SK-N-SH (cell line): Measurements from ENCODE around the gene RAB25. TPM values are rescaled to one million over a fixed set of nuclear protein-coding genes. Genes with fewer than 3 reads are reported as not detected.

Source experiments
- CTCF ChIA-PET: fragments of 300-600, 350-600 bp; formaldehyde crosslinking; extraction: SDS; loops from one replicate; lab custom pipeline; 2021; lab: Yijun Ruan, JAX
- POLR2A ChIA-PET: fragments of 350-600 bp; sonication (Branson Sonifier 250); formaldehyde crosslinking; extraction: SDS; loops from one replicate; lab custom pipeline; 2020; ENCODE audit warnings: antibody characterized with exemption, inconsistent platforms; lab: Yijun Ruan, JAX
- DNase-seq: peaks from one replicate; pipeline ENCODE4 v3.0.0; 2012
- H2AFZ ChIP-seq: fragments of 200-600 bp; sonication (generic); 2 replicates; pipeline ENCODE4 v1.8.1; 2016; ENCODE audit warnings: antibody characterized with exemption, mild to moderate bottlenecking, low read depth
- H3F3A ChIP-seq: fragments of 200-600 bp; sonication (generic); replicated peaks from 2 replicates; pipeline ENCODE3; 2016; ENCODE audit warnings: antibody characterized with exemption, mild to moderate bottlenecking; ENCODE audit not compliant: insufficient read depth
- H3K27ac ChIP-seq, 2 experiments: fragments of 200-500 bp in 1 of 2; fragments of 200-600 bp in 1 of 2; sonication (Bioruptor generic) in 1 of 2; sonication (generic), shearing (Covaris generic) in 1 of 2; 2 replicates each; pipeline versions ENCODE4 v1.5.1 to v1.6.1; 2014 to 2016; ENCODE audit warnings: low read depth in 2 of 2, inconsistent platforms in 1 of 2, low read length in 1 of 2, mild to moderate bottlenecking in 1 of 2, mixed read lengths in 1 of 2
- H3K27me3 ChIP-seq: fragments of 200-600 bp; sonication (generic), shearing (Covaris generic); 2 replicates; pipeline ENCODE4 v1.6.1; 2016; ENCODE audit warnings: mixed run types; ENCODE audit not compliant: insufficient read depth
- H3K36me3 ChIP-seq, 2 experiments: fragments of 200-500 bp in 1 of 2; fragments of 200-600 bp in 1 of 2; sonication (Bioruptor generic) in 1 of 2; sonication (generic) in 1 of 2; replicated peaks in 1 of 2; 2 replicates each; pipeline versions ENCODE3 to v1.5.1; 2014 to 2016; ENCODE audit warnings: low read length in 1 of 2, mild to moderate bottlenecking in 1 of 2; ENCODE audit not compliant: insufficient read depth in 2 of 2, control insufficient read depth in 1 of 2
- H3K4me1 ChIP-seq, 2 experiments: fragments of 200-500 bp in 1 of 2; fragments of 200-600 bp in 1 of 2; sonication (Bioruptor generic) in 1 of 2; sonication (generic), shearing (Covaris generic) in 1 of 2; 2 replicates each; pipeline versions ENCODE4 v1.5.1 to v1.6.1; 2014 to 2016; ENCODE audit warnings: low read depth in 1 of 2, low read length in 1 of 2, mixed run types in 1 of 2; ENCODE audit not compliant: insufficient read depth in 2 of 2, control insufficient read depth in 1 of 2
- H3K4me2 ChIP-seq: fragments of 200-600 bp; sonication (generic), shearing (Covaris generic); 2 replicates; pipeline ENCODE4 v1.6.1; 2017; ENCODE audit warnings: mixed run types
- H3K4me3 ChIP-seq, 2 experiments: fragments of 200-500 bp in 1 of 2; fragments of 200-600 bp in 1 of 2; sonication (Bioruptor generic) in 1 of 2; sonication (generic), shearing (Covaris generic) in 1 of 2; 2 replicates each; pipeline versions ENCODE4 v1.5.1 to v1.8.1; 2014 to 2016; ENCODE audit warnings: low read depth in 2 of 2, inconsistent platforms in 1 of 2, low read length in 1 of 2, mild to moderate bottlenecking in 1 of 2, mixed read lengths in 1 of 2, moderate library complexity in 1 of 2
- H3K79me2 ChIP-seq: fragments of 200-600 bp; sonication (generic); 2 replicates; pipeline ENCODE4 v1.8.1; 2017; ENCODE audit warnings: mild to moderate bottlenecking; ENCODE audit not compliant: insufficient read depth
- H3K9ac ChIP-seq: fragments of 200-600 bp; sonication (generic); 2 replicates; pipeline ENCODE4 v1.6.1; 2017; ENCODE audit warnings: mixed run types
- H3K9me2 ChIP-seq: fragments of 200-600 bp; sonication (generic); 2 replicates; pipeline ENCODE4 v1.6.1; 2017; ENCODE audit warnings: mixed run types
- H3K9me3 ChIP-seq: fragments of 200-600 bp; sonication (generic); 2 replicates; pipeline ENCODE4 v1.6.1; 2017; ENCODE audit warnings: mixed run types, mild to moderate bottlenecking, moderate library complexity
- H4K20me1 ChIP-seq: fragments of 200-600 bp; sonication (generic); 2 replicates; pipeline ENCODE4 v1.6.1; 2017; ENCODE audit warnings: mild to moderate bottlenecking, mixed run types; ENCODE audit not compliant: insufficient read depth
- EP300 ChIP-seq, 2 experiments: IDR thresholded peaks; 2 replicates each; pipeline versions ENCODE4 v1.4.0 to v1.6.1; 2012; ENCODE audit warnings: borderline replicate concordance in 1 of 2, low read depth in 1 of 2, low read length in 1 of 2
- FOXM1 ChIP-seq: IDR thresholded peaks from 2 replicates; pipeline ENCODE4 v1.4.0; 2012; ENCODE audit warnings: low read depth, mild to moderate bottlenecking
- GABPA ChIP-seq: IDR thresholded peaks from 2 replicates; pipeline ENCODE4 v1.4.0; 2012; ENCODE audit warnings: low read depth, mild to moderate bottlenecking
- MEF2A ChIP-seq: IDR thresholded peaks from 2 replicates; pipeline ENCODE4 v1.4.0; 2012; ENCODE audit warnings: low read depth, borderline replicate concordance
- MXI1 ChIP-seq: IDR thresholded peaks from 2 replicates; pipeline ENCODE4 v1.6.1; 2012; ENCODE audit warnings: mild to moderate bottlenecking, low read depth, low read length, improper control_type of control experiment
- POLR2AphosphoS5 ChIP-seq: IDR thresholded peaks from 2 replicates; pipeline ENCODE4 v1.6.1; 2012; ENCODE audit warnings: low read depth, low read length
- RAD21 ChIP-seq: IDR thresholded peaks from 2 replicates; pipeline ENCODE4 v1.6.1; 2012; ENCODE audit warnings: mild to moderate bottlenecking, low read length
- RCOR1 ChIP-seq: fragments of 150-350 bp; IDR thresholded peaks from 2 replicates; pipeline ENCODE4 v1.6.1; 2017; ENCODE audit warnings: antibody characterized with exemption, low read length
- RFX5 ChIP-seq: IDR thresholded peaks from 2 replicates; pipeline ENCODE4 v1.6.1; 2012; ENCODE audit warnings: mild to moderate bottlenecking, improper control_type of control experiment, low read length
- SMC3 ChIP-seq: IDR thresholded peaks from 2 replicates; pipeline ENCODE4 v1.6.1; 2012; ENCODE audit warnings: low read depth, low read length, improper control_type of control experiment
- YY1 ChIP-seq: IDR thresholded peaks from 2 replicates; pipeline ENCODE4 v1.4.0; 2012; ENCODE audit warnings: low read depth, mild to moderate bottlenecking
- ZBTB33 ChIP-seq: IDR thresholded peaks from 2 replicates; pipeline ENCODE4 v1.4.0; 2012; ENCODE audit warnings: low read depth, borderline replicate concordance
- WGBS: methylation state at CpG from one replicate; pipeline ENCODE4 v1.1.6; 2017; ENCODE audit warnings: low lambda C conversion rate; 5-methylcytosine and 5-hydroxymethylcytosine counted together
- polyA plus RNA-seq, 3 experiments: library from polyadenylated mRNA; depleted of rRNA; stranded (reverse); fragments of >200 nt; gene quantifications; 2 replicates each; pipeline ENCODE4 v1.2.3, GENCODE V29; 2012

Gene RAB25
- polyA plus RNA-seq, 1 of the 3 experiments (the other 2 are of a cell fraction): not detected

GRCh38 chr1:156062189-156062588 lies 1.2 kb downstream of the RAB25 start:
- 62% methylated on average over 3 of the region's 3 CpGs for WGBS
- ChIA-PET CTCF (interaction anchor here (1.0 to 5.0 kb wide), 3 partner anchors 9 to 37 kb away, joined by 3 to 45 read pairs (median 3); partner anchors contain the start of genes MEX3A and UBQLN4), POLR2A (no interaction called here)
- Histone ChIP-seq H3K36me3 (peaks cover 2 to 12% of the 10 kb centered on the region in 2 experiments), H3K27ac (no peak overlapping the region), H3F3A (peaks cover 6% of the 10 kb centered on the region), H3K9me2 (no peaks in the 10 kb centered on the region), H3K4me3 (no peak overlapping the region), H3K9me3 (no peaks in the 10 kb centered on the region), H3K79me2 (no peaks in the 10 kb centered on the region), H4K20me1 (no peaks in the 10 kb centered on the region), H3K4me2 (no peak overlapping the region), H3K27me3 (no peaks in the 10 kb centered on the region), H2AFZ (no peak overlapping the region), H3K4me1 (peaks cover 0 to 8% of the 10 kb centered on the region in 2 experiments; a peak in 2 of 4 replicates), H3K9ac (no peak overlapping the region)
- DNase-seq: no peak
- TF ChIP-seq MXI1: no peak
- no peak for TF ChIP-seq SMC3
- no peak for TF ChIP-seq POLR2AphosphoS5
- no peak for TF ChIP-seq GABPA
- TF ChIP-seq FOXM1: no peak
- TF ChIP-seq RCOR1: no peak

- TF ChIP-seq RCOR1 (no peak), RAD21 (no peak), MXI1 (no peak), MEF2A (no peak), ZBTB33 (no peak), YY1 (no peak), RFX5 (no peak), EP300 (IDR thresholded peaks at IDR 0.05; ENCODE audit: borderline replicate concordance in 1 of 2, low read depth in 1 of 2, low read length in 1 of 2) (no peak), GABPA (no peak)
- TF ChIP-seq, all 33 proteins: peak for 0
- no peak for DNase-seq
Observed at GRCh38 chr1:156063997-156064285, 3.0 kb downstream of the RAB25 start.

More at GRCh38 chr1:156063997-156064285, 3.0 kb downstream of the RAB25 start:
- 82% methylated on average over 2 of the region's 2 CpGs for WGBS
- no peaks in the 10 kb centered on the region for H3K36me3 ChIP-seq
- peaks cover 0 to 8% of the 10 kb centered on the region in 2 experiments; a peak in 1 of 4 replicates for H3K4me1 ChIP-seq
- H3F3A ChIP-seq: peaks cover 9% of the 10 kb centered on the region
- no peak overlapping the region for H2AFZ ChIP-seq
- CTCF ChIA-PET: interaction anchor here (1.2 to 5.0 kb wide), 3 partner anchors 39 to 124 kb away, joined by 3 to 45 read pairs (median 4); no protein-coding TSS in a partner anchor
- POLR2A ChIA-PET: no interaction called here
- H3K4me2 ChIP-seq: no peak overlapping the region
- no peaks in the 10 kb centered on the region for H3K9me2 ChIP-seq
- no peak overlapping the region for H3K27ac ChIP-seq
- H4K20me1 ChIP-seq: no peaks in the 10 kb centered on the region
- H3K27me3 ChIP-seq: no peaks in the 10 kb centered on the region
- no peaks in the 10 kb centered on the region for H3K9me3 ChIP-seq
- H3K4me3 ChIP-seq: no peak overlapping the region
- H3K9ac ChIP-seq: no peak overlapping the region
- H3K79me2 ChIP-seq: no peaks in the 10 kb centered on the region
